Aorta (tissue), 5 donors: ENCODE data around the gene GTSF1L. TPM values are rescaled to one million over a fixed set of nuclear protein-coding genes. Genes with fewer than 3 reads are reported as not detected.

Source experiments
- ATAC-seq: fragments of 200-7000 bp; cut with Tn5 transposase; one replicate; pipeline ENCODE4 v1.9.1; 2022; ENCODE audit warnings: moderate library complexity; ENCODE audit not compliant: low FRiP score
- DNase-seq, 2 donors: peaks; one replicate each; pipeline ENCODE4 v3.0.0-alpha.2; 2020
- H3K27ac ChIP-seq, 2 donors: one replicate each; pipeline ENCODE4 v1.5.1; 2013; ENCODE audit warnings: low read length in 2 of 2, mild to moderate bottlenecking in 2 of 2, moderate library complexity in 2 of 2, control low read depth in 1 of 2, inconsistent platforms in 1 of 2, low read depth in 1 of 2
- H3K27me3 ChIP-seq, 2 donors: one replicate each; pipeline ENCODE4 v1.6.1; 2013; ENCODE audit warnings: control low read depth in 1 of 2, low read length in 1 of 2, mild to moderate bottlenecking in 1 of 2, moderate library complexity in 1 of 2; ENCODE audit not compliant: insufficient read depth in 2 of 2, control insufficient read depth in 1 of 2
- H3K36me3 ChIP-seq, 2 donors: one replicate each; pipeline ENCODE4 v1.6.1; 2013; ENCODE audit warnings: control low read depth in 1 of 2, low read length in 1 of 2, mild to moderate bottlenecking in 1 of 2; ENCODE audit not compliant: insufficient read depth in 2 of 2, control insufficient read depth in 1 of 2
- H3K4me1 ChIP-seq, 2 donors: one replicate each; pipeline ENCODE4 v1.6.1; 2013; ENCODE audit warnings: low read length in 2 of 2, control low read depth in 1 of 2, mild to moderate bottlenecking in 1 of 2, moderate library complexity in 1 of 2; ENCODE audit not compliant: insufficient read depth in 2 of 2, control insufficient read depth in 1 of 2
- H3K4me3 ChIP-seq, 2 donors: one replicate each; pipeline ENCODE4 v1.5.1; 2013; ENCODE audit warnings: low read length in 2 of 2, control low read depth in 1 of 2, mild to moderate bottlenecking in 1 of 2
- H3K9me3 ChIP-seq: one replicate; pipeline ENCODE4 v1.6.1; 2013; ENCODE audit warnings: mild to moderate bottlenecking, low read length; ENCODE audit not compliant: control insufficient read depth
- WGBS, 2 donors: extraction: QIAGEN DNeasy Blood & Tissue Kit; methylation state at CpG; one replicate each; pipeline ENCODE4 v1.1.7; 2013; 5-methylcytosine and 5-hydroxymethylcytosine counted together
- intact Hi-C, 2 donors: fragments of 100-400 bp; cut with DNase I; formaldehyde crosslinking; loops; one replicate each; pipeline versions ENCODE4 v1.14.2 to v1.15.0; 2022
- polyA plus RNA-seq, 2 donors: library from polyadenylated mRNA; stranded (reverse); fragments of 200-250 nt; gene quantifications; one replicate each; pipeline ENCODE4 v1.2.3, GENCODE V29; 2013
- total RNA-seq, 2 donors: library from RNA; stranded (reverse); fragmentation: NEBNext Ultra II Directional; extraction: Animal tissue kit (Norgen Biotek cat#: 25700); gene quantifications; one replicate each; pipeline ENCODE4 v1.2.1, GENCODE V29; 2021
- donor health status: healthy with polysubstance abuse.
- donor health status: Bipolar disorder and iron deficiency.
- donor health status: DM: no; HTN: no; CAD: no.
- donor health status: DM: no; HTN: no; CAD: no.
- donor health status: DM: yes; HTN: yes; CAD: no.

The GTSF1L gene
- total and polyA plus RNA-seq, 4 donors, result not detected

DNA sequence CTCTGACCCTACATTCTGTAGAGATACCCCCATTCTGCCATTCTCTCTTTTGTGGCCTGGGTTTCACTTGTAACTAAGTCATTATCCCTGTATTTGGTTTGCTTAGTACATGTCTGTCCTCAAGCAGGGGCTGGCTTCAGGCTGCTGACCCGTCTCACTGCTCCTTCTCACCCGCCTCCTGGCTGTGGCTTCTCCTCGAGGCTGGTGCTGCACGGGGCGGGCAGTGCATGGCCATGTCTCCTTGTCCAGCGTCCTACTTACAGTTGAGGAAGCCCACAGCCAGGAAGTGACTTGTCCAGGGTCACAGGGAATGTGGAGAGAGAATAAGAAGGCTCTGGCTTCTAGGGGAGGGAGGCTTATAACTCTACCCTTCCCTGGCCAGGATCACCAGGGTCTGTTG is 11.3 kb downstream of the GTSF1L start:
- 93 to 96% methylated on average over 6 of the region's 6 CpGs for WGBS, 2 donors
- H3K36me3 ChIP-seq, result no peaks in the 10 kb centered on the region
- no peaks in the 10 kb centered on the region for H3K4me1 ChIP-seq
- no peaks in the 10 kb centered on the region for H3K27me3 ChIP-seq
- ATAC-seq, result no peak
- no peak overlapping the region for H3K4me3 ChIP-seq
- intact Hi-C loops, result no loop called here
- H3K27ac ChIP-seq, result no peak overlapping the region
- H3K9me3 ChIP-seq, result peaks cover 3% of the 10 kb centered on the region
- no peak for DNase-seq

DNA sequence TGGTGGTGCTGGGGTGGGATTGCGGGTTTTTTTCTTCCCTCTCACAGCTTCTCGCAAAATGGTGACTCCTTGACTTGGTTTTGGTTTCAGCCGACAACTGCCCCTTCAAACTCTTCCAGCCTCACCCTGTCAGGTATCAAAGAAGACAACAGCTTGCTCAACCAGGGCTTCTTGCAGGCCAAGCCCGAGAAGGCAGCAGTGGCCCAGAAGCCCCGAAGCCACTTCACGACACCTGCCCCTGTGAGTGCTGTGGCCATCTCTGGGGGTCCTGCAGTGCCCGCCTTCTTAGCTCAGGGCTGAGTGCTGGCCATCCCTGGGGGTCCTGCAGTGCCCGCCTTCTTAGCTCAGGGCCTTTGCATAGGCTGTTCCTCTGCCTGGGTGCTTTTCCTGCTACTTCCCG is 11.8 kb downstream of the GTSF1L start:
- H3K27ac ChIP-seq, result no peak overlapping the region
- ATAC-seq (no peak), DNase-seq (no peak)
- H3K27me3 ChIP-seq, result no peaks in the 10 kb centered on the region
- intact Hi-C loops, result no loop called here
- peaks cover 3% of the 10 kb centered on the region for H3K9me3 ChIP-seq
- no peak overlapping the region for H3K4me3 ChIP-seq
- no peaks in the 10 kb centered on the region for H3K4me1 ChIP-seq
- WGBS, 2 donors, result 97 to 98% methylated on average over 9 of the region's 9 CpGs
- H3K36me3 ChIP-seq, result no peaks in the 10 kb centered on the region

DNA sequence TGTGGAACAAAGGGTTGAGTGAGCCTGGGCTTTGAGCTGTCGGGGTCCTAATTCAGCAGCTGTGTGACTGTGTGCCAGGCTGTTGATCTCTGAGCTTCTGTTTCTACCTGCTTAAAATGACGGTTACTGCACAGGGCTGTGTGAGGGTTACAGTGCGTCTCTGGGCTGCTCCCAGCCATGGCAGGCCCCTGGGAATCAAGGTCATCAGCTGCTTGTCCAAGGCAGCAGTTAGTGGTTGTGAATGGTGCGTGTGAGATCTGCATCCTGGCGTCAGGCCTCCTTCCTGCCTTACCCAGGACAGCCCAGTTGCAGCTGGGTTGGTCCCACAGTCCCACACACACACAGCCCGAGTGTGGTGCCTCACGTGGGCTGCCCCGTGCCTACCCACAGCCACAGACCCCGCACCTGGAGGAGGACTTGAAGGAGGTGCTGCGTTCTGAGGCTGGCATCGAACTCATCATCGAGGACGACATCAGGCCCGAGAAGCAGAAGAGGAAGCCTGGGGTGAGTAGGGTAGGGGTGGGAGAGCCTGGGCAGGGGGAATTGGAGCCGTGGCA is 15.6 kb downstream of the GTSF1L start:
- Histone ChIP-seq H3K9me3 (no peaks in the 10 kb centered on the region), H3K27ac (no peak overlapping the region), H3K4me3 (no peak overlapping the region), H3K4me1 (no peaks in the 10 kb centered on the region), H3K27me3 (no peaks in the 10 kb centered on the region), H3K36me3 (no peaks in the 10 kb centered on the region)
- DNase-seq (no peak), ATAC-seq (no peak)
- intact Hi-C loops, result no loop called here
- 95 to 96% methylated on average over 15 of the region's 15 CpGs for WGBS, 2 donors

DNA sequence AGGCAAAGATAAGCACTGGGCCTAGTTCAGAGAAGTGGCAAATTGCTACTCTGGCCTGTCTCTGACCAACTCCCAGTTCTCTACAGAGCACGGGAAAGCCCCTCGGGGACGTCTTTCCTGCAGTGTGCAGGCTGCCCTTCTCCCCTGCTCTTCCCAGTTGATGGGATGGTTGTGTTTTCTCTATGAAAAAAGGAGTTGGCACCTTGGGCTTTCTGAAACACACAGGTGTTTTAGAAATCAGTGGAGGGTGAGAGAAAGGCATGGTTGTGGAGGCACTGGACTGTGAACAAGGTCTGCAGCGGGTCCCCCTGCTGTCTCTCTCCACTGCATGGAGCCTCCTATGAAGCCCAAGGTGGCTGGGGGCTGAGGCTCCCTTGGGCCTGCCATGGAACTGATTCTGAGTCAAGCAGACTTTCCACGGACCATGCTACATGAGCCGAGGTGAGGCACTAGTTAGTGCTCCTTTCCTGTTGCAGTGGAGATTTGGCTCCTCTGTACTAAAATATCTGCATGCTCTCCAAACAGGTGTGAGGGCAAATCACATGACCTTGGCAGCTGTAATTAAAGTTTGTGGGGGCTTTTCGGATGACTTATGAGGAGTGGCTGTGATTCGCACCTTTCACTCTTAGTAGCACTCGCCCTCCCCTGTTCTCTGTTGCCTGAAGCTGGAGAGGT is 16.3 kb downstream of the GTSF1L start:
- intact Hi-C loops, result no loop called here
- ATAC-seq, result no peak
- Histone ChIP-seq H3K9me3 (no peaks in the 10 kb centered on the region), H3K4me3 (no peak overlapping the region), H3K27me3 (no peaks in the 10 kb centered on the region), H3K4me1 (no peaks in the 10 kb centered on the region), H3K27ac (no peak overlapping the region), H3K36me3 (no peaks in the 10 kb centered on the region)
- no peak for DNase-seq
- 92 to 93% methylated on average over 9 of the region's 9 CpGs for WGBS, 2 donors

DNA sequence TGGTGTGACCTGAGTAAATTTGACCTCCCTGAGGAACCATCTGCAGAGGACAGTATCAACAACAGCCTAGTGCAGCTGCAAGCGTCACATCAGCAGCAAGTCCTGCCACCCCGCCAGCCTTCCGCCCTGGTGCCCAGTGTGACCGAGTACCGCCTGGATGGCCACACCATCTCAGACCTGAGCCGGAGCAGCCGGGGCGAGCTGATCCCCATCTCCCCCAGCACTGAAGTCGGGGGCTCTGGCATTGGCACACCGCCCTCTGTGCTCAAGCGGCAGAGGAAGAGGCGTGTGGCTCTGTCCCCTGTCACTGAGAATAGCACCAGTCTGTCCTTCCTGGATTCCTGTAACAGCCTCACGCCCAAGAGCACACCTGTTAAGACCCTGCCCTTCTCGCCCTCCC is 24.3 kb downstream of the GTSF1L start:
- Histone ChIP-seq H3K27ac (no peak overlapping the region), H3K4me3 (no peak overlapping the region), H3K36me3 (no peaks in the 10 kb centered on the region), H3K9me3 (no peaks in the 10 kb centered on the region), H3K4me1 (no peaks in the 10 kb centered on the region), H3K27me3 (no peaks in the 10 kb centered on the region)
- no peak for DNase-seq
- no peak for ATAC-seq
- WGBS, 2 donors, result 96 to 97% methylated on average over 14 of the region's 14 CpGs
- intact Hi-C loops, result no loop called here

DNA sequence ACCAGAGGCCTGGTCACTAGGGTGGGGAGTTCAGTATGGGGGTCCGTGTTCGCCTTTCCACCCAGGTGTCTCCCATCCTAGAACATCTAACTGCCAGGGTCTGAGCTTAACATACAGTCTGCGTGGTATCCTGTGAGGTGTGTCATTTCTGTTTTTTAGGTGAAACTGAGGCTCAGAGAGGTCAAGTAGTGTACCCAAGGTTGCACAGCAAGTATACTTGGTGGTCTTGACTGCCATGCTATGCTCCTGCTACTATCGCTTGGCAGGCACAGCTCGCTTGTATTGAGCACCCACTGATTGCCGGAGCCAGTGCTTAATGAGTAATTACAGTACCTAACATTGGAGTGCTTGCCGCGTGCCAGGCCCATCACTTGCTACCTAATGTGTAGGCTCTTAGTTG is 26.2 kb downstream of the GTSF1L start:
- ATAC-seq (no peak), DNase-seq (no peak)
- Histone ChIP-seq H3K4me1 (no peaks in the 10 kb centered on the region), H3K4me3 (no peak overlapping the region), H3K36me3 (no peaks in the 10 kb centered on the region), H3K27ac (no peak overlapping the region), H3K27me3 (no peaks in the 10 kb centered on the region), H3K9me3 (no peaks in the 10 kb centered on the region)
- intact Hi-C loops, result no loop called here
- WGBS, 2 donors, result 99 to 100% methylated on average over 8 of the region's 8 CpGs

DNA sequence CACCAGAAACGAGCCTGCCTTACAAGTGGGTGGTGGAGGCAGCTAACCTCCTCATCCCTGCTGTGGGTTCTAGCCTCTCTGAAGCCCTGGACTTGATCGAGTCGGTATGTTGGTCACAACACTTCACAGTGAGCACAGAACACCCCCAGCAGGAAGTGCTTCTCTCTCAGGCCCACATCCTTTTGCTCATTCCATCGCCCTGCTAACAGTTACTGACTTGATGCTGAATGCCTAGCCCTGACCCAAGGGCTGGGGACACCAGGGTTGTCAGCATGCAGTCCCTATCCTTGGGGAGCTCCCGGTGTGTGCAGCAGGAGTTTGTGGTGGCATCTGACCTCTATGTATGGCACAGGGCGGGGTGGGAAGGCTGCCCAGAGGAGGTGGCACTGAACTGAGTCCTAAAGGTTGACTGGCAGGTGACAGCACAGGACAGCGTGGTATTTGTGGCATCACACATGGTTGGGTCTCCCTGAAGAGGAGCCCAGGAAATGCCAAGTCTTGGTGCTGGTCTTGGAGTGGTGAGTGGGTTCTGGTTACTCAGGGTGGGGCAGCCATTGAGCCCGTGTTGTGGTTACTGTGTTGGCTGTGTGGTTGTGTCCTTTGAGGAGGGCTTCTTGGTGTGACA is 26.7 kb downstream of the GTSF1L start:
- no peak overlapping the region for H3K27ac ChIP-seq
- 94% methylated on average over 8 of the region's 8 CpGs for WGBS, 2 donors
- H3K4me1 ChIP-seq, result no peaks in the 10 kb centered on the region
- no peaks in the 10 kb centered on the region for H3K27me3 ChIP-seq
- ATAC-seq (no peak), DNase-seq (no peak)
- H3K36me3 ChIP-seq, result no peaks in the 10 kb centered on the region
- H3K9me3 ChIP-seq, result no peaks in the 10 kb centered on the region
- H3K4me3 ChIP-seq, result no peak overlapping the region
- intact Hi-C loops, result no loop called here

DNA sequence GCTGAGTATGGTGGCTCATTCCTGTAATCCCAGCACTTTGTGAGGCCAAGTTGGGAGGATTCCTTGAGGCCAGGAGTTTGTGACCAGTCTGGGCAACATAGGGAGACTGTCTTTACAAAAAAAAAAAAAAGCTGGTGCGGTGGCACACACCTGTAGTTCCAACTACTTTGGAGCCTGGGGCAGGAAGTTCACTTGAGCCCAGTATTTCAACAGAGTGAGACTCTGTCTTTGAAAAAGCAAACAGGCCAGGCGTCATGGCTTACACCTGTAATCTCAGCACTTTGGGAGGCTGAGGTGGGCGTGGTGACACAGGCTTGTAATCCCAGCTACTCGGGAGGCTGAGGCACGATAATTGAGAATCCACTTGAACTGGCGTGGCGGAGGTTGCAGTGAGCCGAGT is 31.2 kb downstream of the GTSF1L start:
- Histone ChIP-seq H3K36me3 (no peaks in the 10 kb centered on the region), H3K4me3 (no peak overlapping the region), H3K9me3 (no peaks in the 10 kb centered on the region), H3K27me3 (no peaks in the 10 kb centered on the region), H3K27ac (no peak overlapping the region), H3K4me1 (no peaks in the 10 kb centered on the region)
- ATAC-seq (no peak), DNase-seq (no peak)
- intact Hi-C loops, result no loop called here
- 94 to 96% methylated on average over 8 of the region's 8 CpGs for WGBS, 2 donors

DNA sequence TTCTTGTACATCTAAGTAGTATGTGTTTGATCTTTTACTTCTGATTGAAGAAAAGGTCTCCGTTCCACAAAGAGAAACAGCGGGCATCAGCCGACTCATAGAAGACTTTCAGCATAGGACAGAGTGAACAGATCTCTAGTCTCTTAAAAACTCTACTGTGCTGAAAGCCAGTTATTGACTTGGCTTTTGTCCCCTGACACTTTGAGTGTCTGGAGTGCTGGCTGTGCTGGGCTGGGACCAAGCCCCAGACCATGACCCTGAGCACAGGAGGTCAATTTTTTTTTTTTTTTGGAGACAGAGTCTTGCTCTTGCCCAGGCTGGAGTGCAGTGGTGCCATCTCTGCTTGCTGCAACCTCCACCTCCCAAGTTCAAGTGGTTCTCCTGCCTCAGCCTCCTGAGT is 32.0 kb downstream of the GTSF1L start:
- no peaks in the 10 kb centered on the region for H3K36me3 ChIP-seq
- ATAC-seq, result no peak
- no peak overlapping the region for H3K27ac ChIP-seq
- H3K27me3 ChIP-seq, result no peaks in the 10 kb centered on the region
- 95% methylated on average over 3 of the region's 3 CpGs for WGBS, 2 donors
- H3K4me3 ChIP-seq, result no peak overlapping the region
- no peaks in the 10 kb centered on the region for H3K9me3 ChIP-seq
- intact Hi-C loops, result no loop called here
- no peaks in the 10 kb centered on the region for H3K4me1 ChIP-seq
- no peak for DNase-seq
